GM23338 (cell line): Measurements from ENCODE around the gene SYNGR3. TPM values are rescaled to one million over a fixed set of nuclear protein-coding genes. Genes with fewer than 3 reads are reported as not detected.

Experiments used
- ATAC-seq: fragments of 200-7000 bp; cut with Tn5 transposase; 3 replicates; pipeline ENCODE4 v1.9.1; 2020
- DNase-seq: peaks from one replicate; pipeline ENCODE4 v3.0.0-alpha.2; 2015; ENCODE audit warnings: low spot score
- H2AFZ ChIP-seq: fragments of 200-600 bp; sonication (generic); 2 replicates; pipeline ENCODE4 v1.8.0; 2016; ENCODE audit warnings: antibody characterized with exemption, mild to moderate bottlenecking, moderate library complexity
- H3F3A ChIP-seq: fragments of 200-600 bp; sonication (generic); replicated peaks from 2 replicates; pipeline ENCODE4 v1.8.0; 2017; ENCODE audit warnings: antibody characterized with exemption, mixed run types, low read depth
- H3K27ac ChIP-seq: fragments of 200-600 bp; sonication (generic); 2 replicates; pipeline ENCODE4 v1.6.1; 2016; ENCODE audit warnings: low read depth
- H3K27me3 ChIP-seq: fragments of 200-600 bp; sonication (generic); 2 replicates; pipeline ENCODE4 v1.8.0; 2016; ENCODE audit warnings: mild to moderate bottlenecking, mixed run types, moderate library complexity; ENCODE audit not compliant: insufficient read depth
- H3K36me3 ChIP-seq: fragments of 200-600 bp; sonication (generic); 2 replicates; pipeline ENCODE4 v1.8.0; 2016; ENCODE audit warnings: mild to moderate bottlenecking; ENCODE audit not compliant: insufficient read depth
- H3K4me1 ChIP-seq: fragments of 200-600 bp; sonication (generic); 2 replicates; pipeline ENCODE4 v1.8.0; 2016; ENCODE audit warnings: mild to moderate bottlenecking, moderate library complexity; ENCODE audit not compliant: insufficient read depth
- H3K4me2 ChIP-seq: fragments of 200-600 bp; sonication (generic); 2 replicates; pipeline ENCODE4 v1.7.1; 2017; ENCODE audit warnings: mixed run types
- H3K4me3 ChIP-seq: fragments of 200-600 bp; sonication (generic); 2 replicates; pipeline ENCODE4 v1.6.1; 2016; ENCODE audit warnings: mixed run types
- H3K79me2 ChIP-seq: fragments of 200-600 bp; sonication (generic); replicated peaks from 2 replicates; pipeline ENCODE4 v1.8.0; 2017; ENCODE audit warnings: mild to moderate bottlenecking; ENCODE audit not compliant: insufficient read depth
- H3K9me2 ChIP-seq: fragments of 200-600 bp; sonication (generic); 2 replicates; pipeline ENCODE4 v1.8.0; 2017; ENCODE audit not compliant: insufficient read depth
- H4K20me1 ChIP-seq: fragments of 200-600 bp; sonication (generic); replicated peaks from 2 replicates; pipeline ENCODE4 v1.8.0; 2017; ENCODE audit warnings: mild to moderate bottlenecking; ENCODE audit not compliant: insufficient read depth
- H3K27ac Mint-ChIP-seq: 2 replicates; pipeline ENCODE4 v1.8.0; 2020; ENCODE audit warnings: inconsistent platforms, mild to moderate bottlenecking, moderate library complexity, mixed read lengths
- H3K27me3 Mint-ChIP-seq: 3 replicates; pipeline ENCODE4 v1.8.0; 2022; ENCODE audit warnings: low read depth, mild to moderate bottlenecking, moderate library complexity, mixed read lengths, inconsistent platforms; ENCODE audit not compliant: insufficient read depth, poor library complexity
- H3K36me3 Mint-ChIP-seq: 3 replicates; pipeline ENCODE4 v1.8.0; 2021; ENCODE audit warnings: low read depth, mild to moderate bottlenecking, inconsistent platforms, moderate library complexity, mixed read lengths
- H3K4me1 Mint-ChIP-seq: 3 replicates; pipeline ENCODE4 v1.8.0; 2020; ENCODE audit warnings: mild to moderate bottlenecking, inconsistent platforms, mixed read lengths
- H3K4me3 Mint-ChIP-seq: 3 replicates; pipeline ENCODE4 v1.8.0; 2021; ENCODE audit warnings: moderate library complexity, mild to moderate bottlenecking, inconsistent platforms, mixed read lengths
- H3K9me3 Mint-ChIP-seq: 3 replicates; pipeline ENCODE4 v1.8.0; 2020; ENCODE audit warnings: moderate library complexity, mild to moderate bottlenecking, inconsistent platforms, mixed read lengths
- CREB1 ChIP-seq: fragments of 250-450 bp; sonication (Bioruptor Pico); IDR thresholded peaks from 2 replicates; pipeline ENCODE4 v1.5.0; 2020; ENCODE audit warnings: low read depth, mild to moderate bottlenecking, moderate library complexity
- EZH2 ChIP-seq: fragments of 200-600 bp; sonication (generic); IDR thresholded peaks from one replicate; pipeline ENCODE4 v1.8.0; 2017; ENCODE audit warnings: antibody characterized with exemption, mild to moderate bottlenecking, low read depth; ENCODE audit not compliant: unreplicated experiment
- EZH2phosphoT487 ChIP-seq: fragments of 200-600 bp; sonication (generic); IDR thresholded peaks from one replicate; pipeline ENCODE4 v1.8.1; 2018; ENCODE audit warnings: antibody characterized with exemption; ENCODE audit not compliant: unreplicated experiment
- JUNB ChIP-seq: IDR thresholded peaks from one replicate; pipeline ENCODE4 v1.6.1; 2016; ENCODE audit warnings: antibody characterized with exemption; ENCODE audit not compliant: unreplicated experiment
- NANOG ChIP-seq: IDR thresholded peaks from 2 replicates; pipeline ENCODE4 v1.6.1; 2016; ENCODE audit warnings: antibody characterized with exemption, borderline replicate concordance
- POLR2AphosphoS5 ChIP-seq: IDR thresholded peaks from 2 replicates; pipeline ENCODE4 v1.6.1; 2016; ENCODE audit warnings: antibody characterized with exemption, low read depth
- ZNF114 ChIP-seq: fragments of 250-450 bp; sonication (Bioruptor Pico); IDR thresholded peaks from 2 replicates; pipeline ENCODE4 v1.5.0; 2020; ENCODE audit warnings: mild to moderate bottlenecking, moderate library complexity
- ZNF331 ChIP-seq: fragments of 250-450 bp; sonication (Bioruptor Pico); IDR thresholded peaks from 2 replicates; pipeline ENCODE4 v1.5.0; 2020; ENCODE audit warnings: low read depth, mild to moderate bottlenecking, moderate library complexity
- polyA plus RNA-seq: library from polyadenylated mRNA; unstranded; fragments of >200 nt; fragmentation: Nextera tagmentation; extraction: Ambion mirVana; gene quantifications from 2 replicates; pipeline ENCODE4 v1.2.1, GENCODE V29; 2016
- total RNA-seq: library from RNA; depleted of rRNA; stranded (reverse); fragments of >200 nt; shearing (Covaris generic); gene quantifications from 2 replicates; pipeline ENCODE4 v1.2.3, GENCODE V29; 2014
- TF ChIP-seq, protein P1 (sequence below), 2 experiments: fragments of 200-600 bp in 1 of 2; sonication (generic) in 1 of 2; conservative IDR thresholded peaks; 2 replicates each; pipeline versions ENCODE4 v1.5.1 to v1.6.1; 2016 to 2017; ENCODE audit warnings: antibody characterized with exemption in 2 of 2, low read depth in 2 of 2, mild to moderate bottlenecking in 2 of 2, moderate library complexity in 1 of 2
- TF ChIP-seq, protein P2 (sequence below): fragments of 250-450 bp; sonication (Bioruptor Pico); IDR thresholded peaks from 2 replicates; pipeline ENCODE4 v1.5.0; 2020; ENCODE audit warnings: mild to moderate bottlenecking, moderate library complexity
- TF ChIP-seq, protein P3 (sequence below): IDR thresholded peaks from 2 replicates; pipeline ENCODE4 v1.6.1; 2016; ENCODE audit warnings: antibody characterized with exemption

The SYNGR3 gene
- total and polyA plus RNA-seq, 2 experiments from 2014 or later: 45.4 to 77.7 TPM

DNA sequence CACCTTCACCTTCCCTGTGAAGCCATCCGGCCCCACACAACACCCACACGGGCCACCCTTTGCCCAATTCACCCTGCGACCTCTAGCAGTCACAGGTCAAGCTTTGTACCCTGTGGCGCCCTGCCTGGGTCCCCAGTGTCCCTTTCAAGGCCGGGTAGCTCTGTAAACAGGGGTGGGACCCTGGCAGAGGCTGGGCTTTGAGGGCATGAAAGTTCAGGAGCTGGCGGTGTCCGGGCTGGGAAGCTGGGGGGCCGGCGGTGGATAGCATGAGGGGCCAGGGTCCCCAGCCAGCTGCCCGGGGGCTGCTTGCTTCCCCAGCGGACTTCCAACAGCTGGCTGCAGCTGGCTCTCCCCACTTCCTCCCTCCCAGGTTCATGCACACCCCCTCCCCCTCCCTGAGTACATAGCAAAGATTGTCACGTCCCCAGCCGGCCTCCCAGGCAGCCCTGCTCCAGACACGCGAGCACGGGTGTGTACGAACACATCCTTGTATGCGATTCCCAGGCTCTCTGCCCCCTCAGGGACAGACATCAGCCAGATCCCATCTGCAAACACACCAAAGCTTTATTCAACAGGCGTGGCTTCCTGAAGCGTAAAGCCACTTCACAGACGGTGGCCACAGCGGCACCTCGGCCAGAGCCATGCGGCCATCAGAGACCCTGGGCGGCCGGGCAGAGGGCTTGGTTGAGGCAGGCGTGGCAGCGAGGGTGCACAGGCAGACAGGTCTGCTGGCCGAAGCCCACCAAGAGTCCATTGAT, 49.7 kb downstream of the SYNGR3 start:
- H3K27me3 ChIP-seq: no peaks in the 10 kb centered on the region
- no peak for DNase-seq
- no peaks in the 10 kb centered on the region for H3K79me2 ChIP-seq
- peaks cover 8% of the 10 kb centered on the region for H3K4me1 Mint-ChIP-seq
- no peak for ATAC-seq
- peaks cover 10% of the 10 kb centered on the region for H3K27me3 Mint-ChIP-seq
- no peaks in the 10 kb centered on the region for H3K36me3 ChIP-seq
- H3K27ac ChIP-seq: no peak overlapping the region
- H3K9me3 Mint-ChIP-seq: no peaks in the 10 kb centered on the region
- no peak overlapping the region for H2AFZ ChIP-seq
- peak overlapping the region; percentile 83; the same call in 1 of the 2 replicates for H3K27ac Mint-ChIP-seq
- no peak overlapping the region for H3K4me2 ChIP-seq
- H3K9me2 ChIP-seq: no peaks in the 10 kb centered on the region
- H3K4me3 ChIP-seq: no peak overlapping the region
- no peaks in the 10 kb centered on the region for H3K4me1 ChIP-seq
- no peaks in the 10 kb centered on the region for H3F3A ChIP-seq
- H3K4me3 Mint-ChIP-seq: no peak overlapping the region
- H3K36me3 Mint-ChIP-seq: no peaks in the 10 kb centered on the region
- peaks cover 3% of the 10 kb centered on the region; the same call in 1 of the 2 replicates for H4K20me1 ChIP-seq
- TF ChIP-seq POLR2AphosphoS5 (peak; percentile 28; the same call in 1 of the 2 replicates), JUNB (no peak)

DNA sequence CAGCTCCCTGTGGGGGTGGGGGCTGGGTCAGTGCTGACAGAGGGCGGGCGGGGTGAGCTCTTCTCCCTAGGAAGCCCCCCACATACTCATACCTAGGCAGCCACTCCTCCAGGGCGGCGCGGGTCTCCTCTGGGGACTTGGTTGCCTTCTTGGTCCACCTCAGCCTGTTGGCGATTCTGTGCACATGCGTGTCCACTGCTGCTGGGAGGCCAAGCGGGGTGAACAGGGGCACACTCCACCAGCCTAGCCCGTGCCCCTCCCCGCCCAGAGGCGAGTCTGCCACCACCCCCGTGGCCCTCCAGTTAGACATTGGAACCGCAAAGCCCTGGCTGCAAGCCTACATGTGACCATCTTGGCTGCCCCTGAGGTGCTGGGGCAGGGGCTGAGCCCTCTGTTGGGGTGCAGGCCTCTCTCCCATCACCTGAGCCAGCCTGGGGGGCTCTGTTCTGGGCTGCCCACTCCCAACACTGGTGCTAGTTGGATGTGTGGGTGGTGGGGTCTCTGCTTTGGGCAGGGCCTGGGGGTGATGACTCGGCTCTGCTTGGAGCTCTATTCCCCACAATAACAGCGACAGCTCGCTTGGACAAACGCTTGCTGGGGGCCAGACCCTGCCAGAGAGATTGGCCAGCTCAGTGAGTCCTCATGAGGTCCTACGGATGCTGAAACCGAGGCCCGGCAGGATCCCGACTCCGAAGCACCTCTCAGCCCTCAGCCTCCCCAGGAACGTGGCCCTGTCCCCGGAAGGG, 50.4 kb downstream of the SYNGR3 start:
- H3K9me3 Mint-ChIP-seq: no peaks in the 10 kb centered on the region
- DNase-seq (no peak), ATAC-seq (no peak)
- peaks cover 10% of the 10 kb centered on the region for H3K27me3 Mint-ChIP-seq
- H3K4me3 Mint-ChIP-seq: no peak overlapping the region
- no peak overlapping the region for H3K27ac Mint-ChIP-seq
- H3K36me3 ChIP-seq: no peaks in the 10 kb centered on the region
- H3K4me1 ChIP-seq: no peaks in the 10 kb centered on the region
- no peaks in the 10 kb centered on the region for H3K27me3 ChIP-seq
- no peak overlapping the region for H3K4me2 ChIP-seq
- H3K4me1 Mint-ChIP-seq: peaks cover 8% of the 10 kb centered on the region
- H3F3A ChIP-seq: no peaks in the 10 kb centered on the region
- H3K27ac ChIP-seq: no peak overlapping the region
- no peaks in the 10 kb centered on the region for H3K36me3 Mint-ChIP-seq
- no peak overlapping the region for H2AFZ ChIP-seq
- H3K79me2 ChIP-seq: no peaks in the 10 kb centered on the region
- H4K20me1 ChIP-seq: peaks cover 3% of the 10 kb centered on the region; the same call in 1 of the 2 replicates
- H3K4me3 ChIP-seq: no peak overlapping the region
- H3K9me2 ChIP-seq: no peaks in the 10 kb centered on the region
- TF ChIP-seq EZH2phosphoT487: no peak
- TF ChIP-seq, protein P1, sequence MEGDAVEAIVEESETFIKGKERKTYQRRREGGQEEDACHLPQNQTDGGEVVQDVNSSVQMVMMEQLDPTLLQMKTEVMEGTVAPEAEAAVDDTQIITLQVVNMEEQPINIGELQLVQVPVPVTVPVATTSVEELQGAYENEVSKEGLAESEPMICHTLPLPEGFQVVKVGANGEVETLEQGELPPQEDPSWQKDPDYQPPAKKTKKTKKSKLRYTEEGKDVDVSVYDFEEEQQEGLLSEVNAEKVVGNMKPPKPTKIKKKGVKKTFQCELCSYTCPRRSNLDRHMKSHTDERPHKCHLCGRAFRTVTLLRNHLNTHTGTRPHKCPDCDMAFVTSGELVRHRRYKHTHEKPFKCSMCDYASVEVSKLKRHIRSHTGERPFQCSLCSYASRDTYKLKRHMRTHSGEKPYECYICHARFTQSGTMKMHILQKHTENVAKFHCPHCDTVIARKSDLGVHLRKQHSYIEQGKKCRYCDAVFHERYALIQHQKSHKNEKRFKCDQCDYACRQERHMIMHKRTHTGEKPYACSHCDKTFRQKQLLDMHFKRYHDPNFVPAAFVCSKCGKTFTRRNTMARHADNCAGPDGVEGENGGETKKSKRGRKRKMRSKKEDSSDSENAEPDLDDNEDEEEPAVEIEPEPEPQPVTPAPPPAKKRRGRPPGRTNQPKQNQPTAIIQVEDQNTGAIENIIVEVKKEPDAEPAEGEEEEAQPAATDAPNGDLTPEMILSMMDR (conservative IDR thresholded peaks at IDR 0.05; ENCODE audit: low read depth in 2 of 2): no peak
- TF ChIP-seq ZNF331 (CRISPR knock-in tag): no peak
- TF ChIP-seq, protein P2, sequence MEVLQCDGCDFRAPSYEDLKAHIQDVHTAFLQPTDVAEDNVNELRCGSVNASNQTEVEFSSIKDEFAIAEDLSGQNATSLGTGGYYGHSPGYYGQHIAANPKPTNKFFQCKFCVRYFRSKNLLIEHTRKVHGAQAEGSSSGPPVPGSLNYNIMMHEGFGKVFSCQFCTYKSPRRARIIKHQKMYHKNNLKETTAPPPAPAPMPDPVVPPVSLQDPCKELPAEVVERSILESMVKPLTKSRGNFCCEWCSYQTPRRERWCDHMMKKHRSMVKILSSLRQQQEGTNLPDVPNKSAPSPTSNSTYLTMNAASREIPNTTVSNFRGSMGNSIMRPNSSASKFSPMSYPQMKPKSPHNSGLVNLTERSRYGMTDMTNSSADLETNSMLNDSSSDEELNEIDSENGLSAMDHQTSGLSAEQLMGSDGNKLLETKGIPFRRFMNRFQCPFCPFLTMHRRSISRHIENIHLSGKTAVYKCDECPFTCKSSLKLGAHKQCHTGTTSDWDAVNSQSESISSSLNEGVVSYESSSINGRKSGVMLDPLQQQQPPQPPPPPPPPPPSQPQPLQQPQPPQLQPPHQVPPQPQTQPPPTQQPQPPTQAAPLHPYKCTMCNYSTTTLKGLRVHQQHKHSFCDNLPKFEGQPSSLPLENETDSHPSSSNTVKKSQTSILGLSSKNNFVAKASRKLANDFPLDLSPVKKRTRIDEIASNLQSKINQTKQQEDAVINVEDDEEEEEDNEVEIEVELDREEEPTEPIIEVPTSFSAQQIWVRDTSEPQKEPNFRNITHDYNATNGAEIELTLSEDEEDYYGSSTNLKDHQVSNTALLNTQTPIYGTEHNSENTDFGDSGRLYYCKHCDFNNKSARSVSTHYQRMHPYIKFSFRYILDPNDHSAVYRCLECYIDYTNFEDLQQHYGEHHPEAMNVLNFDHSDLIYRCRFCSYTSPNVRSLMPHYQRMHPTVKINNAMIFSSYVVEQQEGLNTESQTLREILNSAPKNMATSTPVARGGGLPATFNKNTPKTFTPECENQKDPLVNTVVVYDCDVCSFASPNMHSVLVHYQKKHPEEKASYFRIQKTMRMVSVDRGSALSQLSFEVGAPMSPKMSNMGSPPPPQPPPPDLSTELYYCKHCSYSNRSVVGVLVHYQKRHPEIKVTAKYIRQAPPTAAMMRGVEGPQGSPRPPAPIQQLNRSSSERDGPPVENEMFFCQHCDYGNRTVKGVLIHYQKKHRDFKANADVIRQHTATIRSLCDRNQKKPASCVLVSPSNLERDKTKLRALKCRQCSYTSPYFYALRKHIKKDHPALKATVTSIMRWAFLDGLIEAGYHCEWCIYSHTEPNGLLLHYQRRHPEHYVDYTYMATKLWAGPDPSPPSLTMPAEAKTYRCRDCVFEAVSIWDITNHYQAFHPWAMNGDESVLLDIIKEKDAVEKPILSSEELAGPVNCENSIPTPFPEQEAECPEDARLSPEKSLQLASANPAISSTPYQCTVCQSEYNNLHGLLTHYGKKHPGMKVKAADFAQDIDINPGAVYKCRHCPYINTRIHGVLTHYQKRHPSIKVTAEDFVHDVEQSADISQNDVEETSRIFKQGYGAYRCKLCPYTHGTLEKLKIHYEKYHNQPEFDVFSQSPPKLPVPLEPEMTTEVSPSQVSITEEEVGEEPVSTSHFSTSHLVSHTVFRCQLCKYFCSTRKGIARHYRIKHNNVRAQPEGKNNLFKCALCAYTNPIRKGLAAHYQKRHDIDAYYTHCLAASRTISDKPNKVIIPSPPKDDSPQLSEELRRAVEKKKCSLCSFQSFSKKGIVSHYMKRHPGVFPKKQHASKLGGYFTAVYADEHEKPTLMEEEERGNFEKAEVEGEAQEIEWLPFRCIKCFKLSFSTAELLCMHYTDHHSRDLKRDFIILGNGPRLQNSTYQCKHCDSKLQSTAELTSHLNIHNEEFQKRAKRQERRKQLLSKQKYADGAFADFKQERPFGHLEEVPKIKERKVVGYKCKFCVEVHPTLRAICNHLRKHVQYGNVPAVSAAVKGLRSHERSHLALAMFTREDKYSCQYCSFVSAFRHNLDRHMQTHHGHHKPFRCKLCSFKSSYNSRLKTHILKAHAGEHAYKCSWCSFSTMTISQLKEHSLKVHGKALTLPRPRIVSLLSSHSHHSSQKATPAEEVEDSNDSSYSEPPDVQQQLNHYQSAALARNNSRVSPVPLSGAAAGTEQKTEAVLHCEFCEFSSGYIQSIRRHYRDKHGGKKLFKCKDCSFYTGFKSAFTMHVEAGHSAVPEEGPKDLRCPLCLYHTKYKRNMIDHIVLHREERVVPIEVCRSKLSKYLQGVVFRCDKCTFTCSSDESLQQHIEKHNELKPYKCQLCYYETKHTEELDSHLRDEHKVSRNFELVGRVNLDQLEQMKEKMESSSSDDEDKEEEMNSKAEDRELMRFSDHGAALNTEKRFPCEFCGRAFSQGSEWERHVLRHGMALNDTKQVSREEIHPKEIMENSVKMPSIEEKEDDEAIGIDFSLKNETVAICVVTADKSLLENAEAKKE: no peak
- TF ChIP-seq ZNF114 (CRISPR knock-in tag): no peak
- TF ChIP-seq CREB1 (CRISPR knock-in tag): no peak
- no peak for TF ChIP-seq NANOG
- no peak for TF ChIP-seq POLR2AphosphoS5
- no peak for TF ChIP-seq EZH2
- TF ChIP-seq JUNB: no peak
- TF ChIP-seq, protein P3, sequence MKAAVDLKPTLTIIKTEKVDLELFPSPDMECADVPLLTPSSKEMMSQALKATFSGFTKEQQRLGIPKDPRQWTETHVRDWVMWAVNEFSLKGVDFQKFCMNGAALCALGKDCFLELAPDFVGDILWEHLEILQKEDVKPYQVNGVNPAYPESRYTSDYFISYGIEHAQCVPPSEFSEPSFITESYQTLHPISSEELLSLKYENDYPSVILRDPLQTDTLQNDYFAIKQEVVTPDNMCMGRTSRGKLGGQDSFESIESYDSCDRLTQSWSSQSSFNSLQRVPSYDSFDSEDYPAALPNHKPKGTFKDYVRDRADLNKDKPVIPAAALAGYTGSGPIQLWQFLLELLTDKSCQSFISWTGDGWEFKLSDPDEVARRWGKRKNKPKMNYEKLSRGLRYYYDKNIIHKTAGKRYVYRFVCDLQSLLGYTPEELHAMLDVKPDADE: no peak
